ENCODE results near the gene FNDC1.

Gene FNDC1

DNA sequence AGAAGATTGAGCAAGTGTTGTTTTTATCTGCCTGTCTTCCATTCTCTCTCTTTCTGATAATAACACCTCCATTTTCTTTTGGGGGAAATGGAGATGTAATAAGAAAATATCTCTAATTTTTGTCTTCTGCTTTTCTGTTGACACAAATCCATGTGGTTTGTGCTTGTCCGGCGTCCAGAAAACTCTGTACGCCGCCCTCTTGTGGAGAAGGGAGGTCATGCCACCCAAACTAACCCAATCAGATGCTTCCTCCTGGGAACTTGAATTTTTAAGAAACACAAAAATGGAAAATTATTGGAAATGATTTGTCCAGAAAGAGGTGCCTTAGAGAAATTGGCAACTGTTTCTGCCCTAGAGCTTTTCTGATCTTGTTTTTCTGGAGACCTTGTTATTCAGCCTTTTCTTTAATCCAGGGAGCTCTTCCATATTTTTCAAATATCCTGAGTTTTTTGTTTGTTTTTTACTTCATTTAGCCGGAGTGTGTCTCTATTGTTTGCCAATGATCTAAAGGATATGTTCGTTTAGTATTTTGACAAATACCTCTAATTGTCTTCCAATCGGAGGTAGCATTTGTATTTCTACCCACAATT lies 17.8 kb upstream of the FNDC1 start:
- Histone ChIP-seq H3K4me2 (peak overlapping the region in 10 of 11 experiments; percentile 16 to 57 (median 44); a peak in 16 of 22 replicates), H3K9me3 (replicated peaks in 1 of 11) (peaks cover 15 to 29% (median 16%) of the 10 kb centered on the region in 11 experiments), H3K9ac (no peak overlapping the region), H3K4me1 (peaks cover 9 to 17% (median 13%) of the 10 kb centered on the region in 10 experiments; a peak in 19 of 20 replicates), H4K20me1 (no peaks in the 10 kb centered on the region), H3K27ac (no peak overlapping the region), H3K4me3 (no peak overlapping the region), H3K36me3 (no peaks in the 10 kb centered on the region), H3K27me3 (no peaks in the 10 kb centered on the region)
- TF ChIP-seq Cebpa-rat (IDR thresholded peaks at IDR 0.05) = no peak

GRCh38 chr6:159152041-159152440 lies 17.2 kb upstream of the FNDC1 start:
- H3K27me3 ChIP-seq = no peaks in the 10 kb centered on the region
- no peaks in the 10 kb centered on the region for H4K20me1 ChIP-seq
- no peaks in the 10 kb centered on the region for H3K36me3 ChIP-seq
- peaks cover 9 to 17% (median 13%) of the 10 kb centered on the region in 10 experiments; a peak in 19 of 20 replicates for H3K4me1 ChIP-seq
- H3K9ac ChIP-seq = no peak overlapping the region
- H3K9me3 ChIP-seq (replicated peaks in 1 of 11) = peaks cover 22 to 33% (median 23%) of the 10 kb centered on the region in 11 experiments
- peak overlapping the region in 6 of 11 experiments; percentile 16 to 50 (median 36); a peak in 1 of 22 replicates for H3K4me2 ChIP-seq
- no peak overlapping the region for H3K4me3 ChIP-seq
- TF ChIP-seq Cebpa-rat (IDR thresholded peaks at IDR 0.05) = no peak
- no peak overlapping the region for H3K27ac ChIP-seq

GRCh38 chr6:159152782-159153181 lies 16.4 kb upstream of the FNDC1 start:
- Histone ChIP-seq H3K4me2 (no peak overlapping the region), H3K36me3 (no peaks in the 10 kb centered on the region), H3K4me1 (peaks cover 9 to 17% (median 13%) of the 10 kb centered on the region in 10 experiments; a peak in 19 of 20 replicates), H3K27ac (no peak overlapping the region), H3K27me3 (no peaks in the 10 kb centered on the region), H4K20me1 (no peaks in the 10 kb centered on the region), H3K9ac (no peak overlapping the region), H3K4me3 (no peak overlapping the region), H3K9me3 (replicated peaks in 1 of 11) (peaks cover 23 to 29% (median 26%) of the 10 kb centered on the region in 11 experiments)
- no peak for TF ChIP-seq Cebpa-rat (IDR thresholded peaks at IDR 0.05)

- Histone ChIP-seq H4K20me1 (no peaks in the 10 kb centered on the region), H3K4me2 (no peak overlapping the region), H3K9ac (no peak overlapping the region), H3K4me1 (peaks cover 5 to 13% (median 11%) of the 10 kb centered on the region in 10 experiments; a peak in 19 of 20 replicates), H3K36me3 (no peaks in the 10 kb centered on the region), H3K27me3 (no peaks in the 10 kb centered on the region), H3K9me3 (replicated peaks in 1 of 11) (peaks cover 23 to 30% (median 26%) of the 10 kb centered on the region in 11 experiments), H3K27ac (no peak overlapping the region), H3K4me3 (no peak overlapping the region)
- no peak for TF ChIP-seq Cebpa-rat (IDR thresholded peaks at IDR 0.05)
Measured at GRCh38 chr6:159155679-159156078, 13.5 kb upstream of the FNDC1 start.

DNA sequence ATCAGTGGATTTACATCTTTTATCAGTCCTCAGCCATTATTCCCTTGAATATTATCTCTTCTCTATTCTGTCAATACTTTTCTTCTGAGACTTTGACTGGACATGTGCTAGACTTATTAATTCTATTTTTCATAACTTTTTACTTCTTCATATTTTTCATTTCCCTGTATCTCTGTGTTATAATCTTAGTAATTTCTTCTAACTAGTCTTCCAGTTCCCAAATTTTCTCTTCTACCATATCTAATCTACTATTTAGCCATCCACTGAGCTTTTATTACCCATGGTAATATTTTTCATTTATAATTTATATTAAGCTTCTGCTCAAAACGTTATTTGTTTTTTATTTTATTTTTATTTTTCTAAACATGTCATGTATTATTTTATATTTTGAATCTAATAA lies 13.1 kb upstream of the FNDC1 start:
- H3K27me3 ChIP-seq = no peaks in the 10 kb centered on the region
- no peak overlapping the region for H3K4me2 ChIP-seq
- peaks cover under 1 to 9% (median 7%) of the 10 kb centered on the region in 10 experiments; a peak in 19 of 20 replicates for H3K4me1 ChIP-seq
- no peak overlapping the region for H3K27ac ChIP-seq
- no peaks in the 10 kb centered on the region for H4K20me1 ChIP-seq
- peaks cover 23 to 34% (median 26%) of the 10 kb centered on the region in 11 experiments for H3K9me3 ChIP-seq (replicated peaks in 1 of 11)
- H3K36me3 ChIP-seq = no peaks in the 10 kb centered on the region
- no peak for TF ChIP-seq Cebpa-rat (IDR thresholded peaks at IDR 0.05)
- H3K9ac ChIP-seq = no peak overlapping the region
- H3K4me3 ChIP-seq = no peak overlapping the region

GRCh38 chr6:159157431-159157830 lies 11.8 kb upstream of the FNDC1 start:
- H3K27ac ChIP-seq = no peak overlapping the region
- H3K9me3 ChIP-seq (replicated peaks in 1 of 11) = peaks cover 23 to 35% (median 26%) of the 10 kb centered on the region in 11 experiments
- no peak overlapping the region for H3K9ac ChIP-seq
- H3K4me3 ChIP-seq = no peak overlapping the region
- no peak overlapping the region for H3K4me2 ChIP-seq
- no peaks in the 10 kb centered on the region for H3K36me3 ChIP-seq
- TF ChIP-seq Cebpa-rat (IDR thresholded peaks at IDR 0.05) = no peak
- H3K4me1 ChIP-seq = no peaks in the 10 kb centered on the region
- no peaks in the 10 kb centered on the region for H3K27me3 ChIP-seq
- H4K20me1 ChIP-seq = no peaks in the 10 kb centered on the region

DNA sequence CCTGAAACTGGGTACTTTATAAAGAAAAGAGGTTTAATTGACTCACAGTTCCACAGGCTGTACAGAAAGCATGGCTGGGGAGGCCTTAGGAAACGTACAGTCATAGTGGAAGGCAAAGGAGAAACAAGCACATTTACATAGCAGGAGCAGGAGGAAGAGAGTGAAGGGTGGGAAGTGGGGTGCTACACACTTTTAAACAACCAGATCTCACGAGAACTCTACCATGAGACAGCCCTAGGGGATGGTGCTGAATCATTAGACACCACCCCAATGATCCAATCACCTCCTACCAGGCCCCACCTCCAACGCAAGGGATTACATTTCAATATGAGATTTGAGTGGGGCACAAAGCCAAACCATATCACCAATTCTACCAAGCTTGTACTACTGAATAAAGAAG lies 7.4 kb upstream of the FNDC1 start:
- Histone ChIP-seq H3K9me3 (replicated peaks in 1 of 11) (peaks cover 3 to 13% (median 5%) of the 10 kb centered on the region in 11 experiments; a peak in 20 of 22 replicates), H3K4me1 (peaks cover 1 to 8% (median 4%) of the 10 kb centered on the region in 10 experiments; a peak in 12 of 20 replicates), H3K27ac (no peak overlapping the region), H3K9ac (no peak overlapping the region), H3K27me3 (peaks cover 2 to 11% (median 8%) of the 10 kb centered on the region in 11 experiments; a peak in 20 of 22 replicates), H3K4me2 (no peak overlapping the region), H3K4me3 (no peak overlapping the region), H4K20me1 (no peaks in the 10 kb centered on the region), H3K36me3 (no peaks in the 10 kb centered on the region)
- TF ChIP-seq Cebpa-rat (IDR thresholded peaks at IDR 0.05) = no peak

GRCh38 chr6:159163901-159164370 lies 5.3 kb upstream of the FNDC1 start:
- Histone ChIP-seq H4K20me1 (peaks cover 0 to 12% (median 0%) of the 10 kb centered on the region in 11 experiments; a peak in 3 of 22 replicates), H3K36me3 (no peaks in the 10 kb centered on the region), H3K4me1 (peaks cover 8 to 18% (median 14%) of the 10 kb centered on the region in 10 experiments; a peak in 16 of 20 replicates), H3K9ac (no peak overlapping the region), H3K4me3 (no peak overlapping the region), H3K9me3 (replicated peaks in 1 of 11) (0 out of 22 replicates have a peak, but pooled peaks cover 0 to 6% (median 0%) of the 10 kb centered on the region in 11 experiments), H3K4me2 (no peak overlapping the region), H3K27ac (no peak overlapping the region), H3K27me3 (peaks cover 23 to 32% (median 29%) of the 10 kb centered on the region in 11 experiments)
- peak in 10 of 11 experiments; percentile 57 to 98 (median 90); a peak in 20 of 22 replicates for TF ChIP-seq Cebpa-rat (IDR thresholded peaks at IDR 0.05)

- H3K4me3 ChIP-seq = peak overlapping the region; percentile 37 to 71 (median 60); a peak in 16 of 20 replicates
- no peaks in the 10 kb centered on the region for H3K36me3 ChIP-seq
- H3K27me3 ChIP-seq = peaks cover 65 to 79% (median 75%) of the 10 kb centered on the region in 11 experiments
- peak overlapping the region; percentile 85 to 98 (median 91) for H3K4me2 ChIP-seq
- no peak overlapping the region for H3K27ac ChIP-seq
- peaks cover 18 to 30% (median 24%) of the 10 kb centered on the region in 10 experiments; a peak in 19 of 20 replicates for H3K4me1 ChIP-seq
- H3K9me3 ChIP-seq (replicated peaks in 1 of 11) = no peaks in the 10 kb centered on the region
- H4K20me1 ChIP-seq = peaks cover 0 to 32% (median 11%) of the 10 kb centered on the region in 11 experiments; a peak in 15 of 22 replicates
- peak overlapping the region in 3 of 11 experiments; percentile 57 to 62 (median 58); a peak in 5 of 22 replicates for H3K9ac ChIP-seq
- TF ChIP-seq Cebpa-rat (IDR thresholded peaks at IDR 0.05) = no peak
Measured at GRCh38 chr6:159168536-159169192, 536 bp upstream of the FNDC1 start.

All from BLaER1 treated with 17β-estradiol and CSF1 and Interleukin-3, amounts not matched to agents 10 nM and 100 nM (cell line).